Measurements from ENCODE around the gene AIG1.

AIG1 gene

DNA sequence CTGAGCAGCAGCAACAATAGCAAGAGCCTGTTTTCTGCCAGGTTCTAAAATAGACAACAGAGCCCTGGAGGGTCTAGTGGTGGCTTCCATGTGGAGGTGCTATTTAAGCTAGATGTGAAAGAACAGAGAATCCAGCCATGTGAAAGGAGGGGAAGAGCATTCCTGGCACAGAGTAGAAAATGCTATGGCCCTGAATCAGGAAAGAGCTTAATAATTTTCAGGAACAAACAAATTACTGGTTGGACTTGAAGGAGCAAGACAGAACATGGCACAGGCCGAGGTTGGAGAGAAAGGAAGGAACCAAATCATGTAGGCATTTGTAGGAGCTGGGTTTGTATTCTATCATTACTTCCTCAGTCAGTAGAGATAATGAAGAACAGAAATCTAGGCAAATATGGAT is 98.3 kb downstream of the AIG1 start:
- no peak for DNase-seq (ENCODE audit: extremely low read depth, low read depth)
- TF ChIP-seq, protein P1, sequence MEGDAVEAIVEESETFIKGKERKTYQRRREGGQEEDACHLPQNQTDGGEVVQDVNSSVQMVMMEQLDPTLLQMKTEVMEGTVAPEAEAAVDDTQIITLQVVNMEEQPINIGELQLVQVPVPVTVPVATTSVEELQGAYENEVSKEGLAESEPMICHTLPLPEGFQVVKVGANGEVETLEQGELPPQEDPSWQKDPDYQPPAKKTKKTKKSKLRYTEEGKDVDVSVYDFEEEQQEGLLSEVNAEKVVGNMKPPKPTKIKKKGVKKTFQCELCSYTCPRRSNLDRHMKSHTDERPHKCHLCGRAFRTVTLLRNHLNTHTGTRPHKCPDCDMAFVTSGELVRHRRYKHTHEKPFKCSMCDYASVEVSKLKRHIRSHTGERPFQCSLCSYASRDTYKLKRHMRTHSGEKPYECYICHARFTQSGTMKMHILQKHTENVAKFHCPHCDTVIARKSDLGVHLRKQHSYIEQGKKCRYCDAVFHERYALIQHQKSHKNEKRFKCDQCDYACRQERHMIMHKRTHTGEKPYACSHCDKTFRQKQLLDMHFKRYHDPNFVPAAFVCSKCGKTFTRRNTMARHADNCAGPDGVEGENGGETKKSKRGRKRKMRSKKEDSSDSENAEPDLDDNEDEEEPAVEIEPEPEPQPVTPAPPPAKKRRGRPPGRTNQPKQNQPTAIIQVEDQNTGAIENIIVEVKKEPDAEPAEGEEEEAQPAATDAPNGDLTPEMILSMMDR (IDR thresholded peaks at IDR 0.05; ENCODE audit: low read depth, low read length), result no peak

DNA sequence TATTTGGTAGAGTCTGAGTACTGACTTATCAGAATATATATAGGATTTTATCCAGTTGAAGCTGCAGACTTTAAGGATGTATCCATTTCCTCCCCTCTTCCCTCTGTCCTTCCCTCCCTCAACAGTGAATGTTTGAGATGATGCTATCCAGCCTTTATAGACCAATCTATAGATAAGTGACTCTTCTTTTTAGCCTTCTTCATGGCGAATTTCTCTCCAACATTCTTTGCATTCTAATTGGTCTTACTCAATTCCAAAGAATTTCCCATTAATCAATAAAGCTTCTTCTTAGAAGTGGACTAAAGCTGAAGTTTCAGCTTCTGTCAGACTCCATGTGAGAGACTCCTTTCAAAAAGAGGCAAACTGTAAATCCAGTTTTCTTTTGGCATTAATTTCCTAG is 99.3 kb downstream of the AIG1 start:
- TF ChIP-seq, protein P1 (IDR thresholded peaks at IDR 0.05; ENCODE audit: low read depth, low read length), result no peak
- no peak for DNase-seq (ENCODE audit: extremely low read depth, low read depth)

DNA sequence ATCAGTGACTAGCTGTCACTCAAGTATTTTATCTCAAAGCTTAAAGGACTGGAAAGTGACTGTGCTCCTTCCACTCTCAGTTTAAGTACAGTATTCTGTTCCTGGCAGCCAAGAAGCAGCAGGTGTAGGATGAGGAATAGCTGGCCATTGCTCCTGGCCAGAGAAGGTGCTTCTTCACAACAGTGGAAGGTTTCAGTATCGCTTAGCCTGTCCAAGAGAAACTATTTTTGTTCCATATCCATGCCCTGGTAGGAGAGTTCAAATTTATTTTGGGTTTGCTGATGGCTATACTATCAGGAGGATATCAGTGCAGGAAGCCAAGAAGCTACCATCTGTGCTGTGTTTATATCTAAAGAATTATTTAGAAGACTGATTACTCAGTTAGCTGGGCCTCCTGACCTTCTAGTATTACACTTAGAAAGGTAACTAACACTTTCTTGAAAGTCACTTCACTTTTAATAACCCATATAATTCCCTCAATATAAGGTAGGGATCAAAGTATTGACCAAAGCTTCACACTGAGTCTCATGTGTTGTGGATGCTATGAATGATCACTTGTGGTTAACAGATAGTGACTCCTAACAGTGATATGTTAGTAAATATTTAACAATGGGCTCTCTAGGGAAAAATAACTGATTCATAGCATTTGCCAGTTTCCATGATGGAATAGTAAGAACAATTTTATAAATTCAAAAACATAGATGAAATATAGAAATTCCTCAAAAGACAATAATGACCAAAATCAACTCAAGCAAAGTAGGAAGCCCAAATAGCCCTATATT is 99.9 kb downstream of the AIG1 start:
- TF ChIP-seq, protein P1 (IDR thresholded peaks at IDR 0.05; ENCODE audit: low read depth, low read length), result no peak
- DNase-seq (ENCODE audit: extremely low read depth, low read depth), result no peak

DNA sequence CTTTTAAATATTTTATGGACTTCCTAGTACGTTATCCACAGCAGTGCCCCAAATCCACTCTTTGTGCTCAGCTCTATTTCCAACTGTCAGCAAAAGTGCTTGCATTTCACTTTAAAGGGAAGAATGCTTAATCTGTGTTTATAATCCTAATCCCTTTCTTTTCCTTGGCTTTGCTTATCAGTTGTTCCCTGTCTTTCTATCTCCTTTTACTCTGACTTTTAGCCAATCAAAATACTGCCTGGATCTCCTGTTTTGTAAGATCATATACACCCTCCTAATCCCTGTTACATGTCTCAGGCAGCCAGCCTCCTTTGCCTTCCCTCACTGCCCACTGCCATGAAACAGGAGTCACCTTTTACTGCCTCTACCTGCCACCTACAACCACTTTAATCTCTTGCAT is 102.9 kb downstream of the AIG1 start:
- no peak for DNase-seq (ENCODE audit: extremely low read depth, low read depth)
- TF ChIP-seq, protein P1 (IDR thresholded peaks at IDR 0.05; ENCODE audit: low read depth, low read length), result no peak

DNA sequence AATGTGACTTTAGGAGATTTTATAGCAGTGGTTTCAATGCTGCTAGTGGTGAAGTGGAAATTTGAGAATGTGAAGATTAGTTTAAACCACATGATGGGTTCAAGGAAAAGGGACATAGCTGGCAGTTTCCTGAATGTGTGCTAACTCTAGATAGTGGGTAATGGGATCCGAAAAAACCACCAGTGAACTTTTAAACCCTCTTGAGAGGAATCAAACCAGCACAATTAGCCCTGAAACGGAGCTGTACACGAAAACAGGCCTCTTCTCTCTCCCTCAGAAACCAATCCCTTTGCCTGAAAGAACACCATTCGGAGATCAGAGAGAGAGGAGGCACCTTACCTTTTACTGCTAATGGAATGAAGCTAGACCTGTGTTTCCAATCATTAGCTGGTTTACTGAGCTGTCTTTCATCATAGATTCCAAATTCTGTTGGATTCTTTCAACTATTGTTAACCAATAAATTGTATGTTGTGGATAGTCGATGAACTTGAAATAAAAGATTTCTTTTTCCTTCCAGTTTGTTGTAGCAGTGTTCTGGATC is 103.9 kb downstream of the AIG1 start:
- no peak for DNase-seq (ENCODE audit: extremely low read depth, low read depth)
- TF ChIP-seq, protein P1 (IDR thresholded peaks at IDR 0.05; ENCODE audit: low read depth, low read length), result no peak

DNA sequence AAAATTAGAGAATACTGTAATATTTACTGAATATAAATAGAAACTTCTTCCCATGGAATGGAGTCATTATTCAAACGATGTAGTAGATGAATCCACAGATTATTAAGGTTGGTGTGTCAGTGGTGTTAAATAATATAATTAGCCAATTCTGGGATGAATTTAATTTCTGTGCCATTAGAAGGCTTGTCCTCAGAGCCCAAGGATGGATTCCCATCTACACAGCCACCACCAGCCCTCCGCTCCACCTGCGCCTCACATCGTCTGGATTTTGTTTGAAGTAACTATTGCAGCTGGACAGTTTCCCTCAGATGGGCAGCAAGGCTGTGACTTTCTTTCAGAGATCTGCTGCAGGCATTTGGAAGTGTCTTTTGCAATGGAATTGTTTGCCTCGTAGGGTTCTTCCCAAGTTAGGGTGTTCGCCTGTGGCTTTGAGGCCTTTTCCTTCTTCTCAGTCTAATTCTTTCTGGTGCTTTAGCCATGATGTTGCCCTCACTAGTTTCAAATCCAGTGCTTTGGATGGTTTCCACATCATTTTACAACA is 104.7 kb downstream of the AIG1 start:
- TF ChIP-seq, protein P1 (IDR thresholded peaks at IDR 0.05; ENCODE audit: low read depth, low read length), result no peak
- DNase-seq (ENCODE audit: extremely low read depth, low read depth), result no peak

DNA sequence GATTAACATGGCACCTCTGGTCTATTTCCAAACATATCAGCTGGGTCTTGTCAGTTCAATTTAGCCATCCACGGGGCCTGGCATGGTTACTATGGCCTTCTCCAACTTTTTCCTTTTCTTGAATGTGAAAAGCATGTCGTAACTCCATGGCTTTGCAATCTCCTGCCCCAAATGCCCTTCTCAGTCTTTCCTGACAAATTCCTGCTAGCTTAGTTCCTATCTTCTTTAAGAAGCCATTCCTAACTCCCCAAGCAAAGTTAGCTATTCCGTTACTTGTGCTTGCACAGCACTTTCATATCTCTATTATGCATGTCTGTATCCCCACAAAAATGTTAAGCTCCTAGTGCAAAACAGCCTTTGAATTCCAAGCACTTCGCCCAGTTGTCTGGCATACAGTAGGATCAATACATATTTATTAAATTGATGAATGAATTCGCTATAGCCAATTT is 105.6 kb downstream of the AIG1 start:
- no peak for DNase-seq (ENCODE audit: extremely low read depth, low read depth)
- TF ChIP-seq, protein P1 (IDR thresholded peaks at IDR 0.05; ENCODE audit: low read depth, low read length), result no peak

Data from AG09319 (cell line).